Jurkat, Clone E6-1 (cell line): Measurements from ENCODE around the gene NDUFA13.

ENCODE experiments used
- DNase-seq: peaks from one replicate; pipeline ENCODE4 v3.0.0-alpha.2; 2011; ENCODE audit warnings: low read depth, low spot score
- H3K4me3 ChIP-seq: 2 replicates; pipeline ENCODE4 v1.5.1; 2011; ENCODE audit warnings: mild to moderate bottlenecking, low read length, control low read depth, moderate library complexity

The NDUFA13 gene

DNA sequence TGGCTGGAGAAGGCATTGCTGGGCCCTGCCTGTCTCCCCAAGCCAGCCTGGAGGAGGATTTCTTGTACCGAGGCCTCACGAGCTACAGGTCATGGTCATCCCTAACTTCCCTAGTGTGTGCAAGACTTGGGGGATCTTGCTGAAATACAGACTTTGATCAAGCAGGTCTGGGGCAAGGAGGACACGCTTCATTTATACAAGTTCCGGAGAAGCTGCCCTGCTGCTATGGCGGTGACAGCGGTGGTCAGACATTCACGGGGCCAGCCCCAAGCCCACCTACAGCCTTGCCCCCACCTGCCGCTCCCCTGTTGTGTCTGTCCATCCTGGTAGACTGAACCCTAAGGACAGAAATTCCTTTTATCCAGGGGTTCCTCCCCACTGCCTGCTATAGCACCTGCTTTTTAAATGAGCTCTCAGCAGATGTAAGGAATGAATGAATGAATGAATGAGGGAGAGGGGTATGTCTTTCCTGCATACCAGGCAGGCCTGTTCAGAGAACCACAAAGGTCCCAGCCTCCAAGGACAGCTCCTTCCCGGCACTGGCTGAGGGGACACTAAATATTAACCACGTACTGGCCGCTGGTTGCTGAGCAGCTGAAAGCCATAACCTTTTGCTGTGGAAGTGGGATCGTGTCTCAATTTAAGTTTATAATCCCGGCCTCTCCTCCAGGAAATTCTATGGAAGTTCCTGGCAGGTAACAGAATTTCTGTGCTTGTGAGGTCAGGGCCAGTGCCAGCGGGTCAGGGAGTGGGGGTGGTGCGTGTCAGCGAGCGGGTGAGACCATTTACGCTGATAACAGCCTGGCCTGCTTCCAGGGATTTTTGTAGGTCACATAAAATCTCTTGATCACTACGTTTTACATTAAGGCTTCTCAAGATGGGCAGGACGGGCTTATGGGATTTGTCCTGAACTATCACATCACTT lies 27.8 kb upstream of the NDUFA13 start:
- DNase-seq, result no peak
- H3K4me3 ChIP-seq, result peak overlapping the region; percentile 31

DNA sequence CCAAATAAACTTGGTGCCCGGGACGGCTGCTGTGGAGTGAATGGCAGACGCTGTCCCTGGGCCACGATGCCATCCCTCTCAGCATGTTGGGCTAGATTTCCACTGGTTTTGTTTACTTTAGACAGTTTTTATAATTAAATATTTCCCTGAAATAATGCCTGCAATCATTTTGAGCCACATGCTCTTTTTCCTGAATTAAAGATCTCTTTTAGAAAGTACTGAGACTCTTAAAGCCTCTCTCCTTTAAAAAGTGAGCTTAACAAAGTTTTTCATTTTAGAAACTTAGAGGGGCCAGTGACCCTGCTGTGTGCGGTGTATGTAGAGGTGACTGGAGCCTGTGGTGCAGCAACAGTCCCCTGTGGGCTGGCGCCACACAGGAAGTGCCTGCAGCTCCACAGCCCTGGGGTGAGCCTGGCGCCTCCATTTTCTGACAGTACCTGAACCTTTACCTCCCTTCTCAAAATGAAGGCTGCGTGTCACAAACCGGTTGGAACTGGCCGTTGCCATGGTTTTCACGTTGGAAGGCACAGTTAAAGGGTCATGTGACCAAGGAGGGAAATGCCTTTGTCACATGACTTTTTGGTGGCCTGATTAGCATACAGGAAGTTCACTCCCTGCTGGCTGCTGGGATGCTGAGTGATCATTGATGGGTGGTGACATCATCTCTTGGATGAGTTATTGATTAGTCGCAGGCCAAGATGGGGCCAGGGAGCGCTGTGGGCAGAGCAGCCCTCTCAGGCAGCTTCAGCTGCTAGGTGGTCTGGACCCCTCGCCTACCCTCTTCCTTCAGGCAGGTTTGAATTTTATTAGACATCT lies 26.9 kb upstream of the NDUFA13 start:
- peak; percentile 98 for DNase-seq
- peak overlapping the region; percentile 31 for H3K4me3 ChIP-seq

DNA sequence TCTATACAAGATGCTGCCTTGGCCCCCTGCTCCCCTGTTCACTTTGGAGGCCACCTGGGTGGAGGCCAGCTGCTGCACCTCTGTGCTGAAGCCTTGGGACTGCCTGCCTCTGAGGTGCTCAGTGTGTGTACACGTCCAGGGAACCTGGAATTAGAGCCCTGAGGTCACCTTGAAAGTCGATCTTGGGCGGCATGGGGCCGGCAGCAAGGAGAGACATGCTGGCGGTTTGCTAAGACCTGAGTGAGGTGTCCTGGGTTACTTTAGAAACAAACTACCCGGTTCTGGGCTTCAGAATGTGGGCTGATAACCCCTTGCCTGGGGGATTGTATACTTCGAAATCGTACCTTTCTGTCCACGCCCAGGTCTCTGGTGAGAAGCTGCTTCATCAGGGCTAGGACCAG lies 26.2 kb upstream of the NDUFA13 start:
- no peak overlapping the region for H3K4me3 ChIP-seq
- no peak for DNase-seq

DNA sequence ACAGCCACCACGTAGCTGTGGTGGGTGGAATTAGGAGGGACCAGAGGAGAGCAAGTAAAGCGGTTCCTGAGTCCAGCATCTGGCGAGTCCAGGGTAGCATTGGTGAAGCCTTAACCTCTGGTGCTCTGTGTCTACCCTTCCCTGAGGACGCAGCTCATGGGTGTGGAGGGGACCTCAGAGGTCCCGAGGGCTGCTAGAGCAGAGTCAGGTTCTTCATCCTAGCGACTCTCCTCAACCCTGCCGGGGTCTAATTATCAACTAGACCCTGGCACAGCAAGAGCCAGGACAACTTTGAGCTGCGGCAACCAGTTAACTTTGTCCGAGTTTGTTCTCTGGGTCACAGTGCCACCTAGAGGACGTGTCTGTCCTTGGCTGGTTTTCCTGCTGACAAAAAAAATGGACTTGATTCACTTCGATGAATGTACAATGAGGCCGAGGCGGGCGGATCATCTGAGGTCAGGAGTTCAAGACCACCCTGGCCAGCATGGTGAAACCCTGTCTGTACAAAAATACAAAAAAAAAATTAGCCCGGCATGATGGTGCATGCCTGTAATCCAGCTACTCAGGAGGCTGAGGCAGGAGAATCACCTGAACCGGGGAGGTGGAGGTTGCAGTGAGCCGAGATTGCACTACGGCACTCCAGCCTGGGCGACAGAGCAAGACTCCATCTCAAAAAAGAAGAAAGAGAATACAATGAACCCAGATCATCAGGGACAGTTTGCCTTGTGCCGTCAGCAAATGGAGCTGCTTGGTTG lies 25.6 kb upstream of the NDUFA13 start:
- no peak overlapping the region for H3K4me3 ChIP-seq

DNA sequence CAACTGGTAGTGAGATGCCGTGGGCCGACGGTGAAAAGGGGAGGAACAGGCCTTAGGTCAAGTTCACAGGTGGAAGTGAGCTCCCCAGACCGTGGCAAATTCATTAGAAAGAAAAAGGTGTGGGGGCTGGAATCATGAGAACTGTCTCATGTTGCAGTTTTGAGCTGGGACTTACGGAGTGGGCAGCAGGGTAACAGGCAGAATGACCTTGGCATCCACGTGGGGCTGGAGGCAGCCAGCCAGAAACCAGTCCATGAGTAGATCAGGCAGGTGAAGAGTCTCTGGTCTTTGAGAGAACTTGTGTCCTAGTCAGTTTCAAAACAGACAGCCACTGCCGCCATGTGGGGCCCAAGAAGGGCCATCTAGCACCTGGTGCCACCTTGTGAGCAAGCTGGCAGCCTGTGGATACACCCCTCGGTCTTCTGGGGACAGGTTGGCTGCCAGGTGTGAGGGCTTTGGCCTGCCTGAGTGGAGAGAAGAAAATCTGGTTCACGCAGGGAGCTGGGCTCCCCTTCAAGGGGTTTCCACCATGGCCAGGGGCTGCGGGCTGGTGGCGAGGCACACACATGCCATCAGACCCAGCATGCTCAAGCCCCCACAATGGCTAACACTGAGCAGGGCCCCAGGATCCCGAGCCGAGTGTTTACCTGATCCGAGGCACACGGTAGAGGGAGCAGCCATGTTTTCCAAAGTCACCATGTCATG lies 24.6 kb upstream of the NDUFA13 start:
- no peak for DNase-seq

More for the DNA sequence above, 25.6 kb upstream of the NDUFA13 start:
- DNase-seq, result peak; percentile 83

DNA sequence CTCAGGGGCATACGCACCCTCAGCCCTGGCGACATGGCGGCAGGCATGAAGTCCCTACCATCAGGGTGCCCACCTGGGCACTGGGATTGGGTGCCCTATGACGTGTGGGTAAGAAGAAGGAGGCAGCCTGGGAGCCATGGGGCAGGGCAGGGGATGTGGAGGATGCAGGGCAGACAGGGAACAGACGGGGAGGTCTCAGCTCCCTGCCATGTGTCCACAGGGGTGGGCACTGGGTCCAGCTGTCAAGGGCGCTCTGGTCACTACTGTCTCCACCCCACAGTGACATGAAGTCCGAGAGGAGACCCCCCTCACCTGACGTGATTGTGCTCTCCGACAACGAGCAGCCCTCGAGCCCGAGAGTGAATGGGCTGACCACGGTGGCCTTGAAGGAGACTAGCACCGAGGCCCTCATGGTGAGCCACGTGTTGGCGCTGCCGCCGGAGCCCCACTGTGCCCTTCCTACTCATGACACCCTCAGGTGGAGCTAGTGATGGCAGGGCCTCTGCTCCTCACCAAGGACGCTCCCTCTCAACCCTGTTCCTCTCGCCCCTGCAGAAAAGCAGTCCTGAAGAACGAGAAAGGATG lies 23.9 kb upstream of the NDUFA13 start:
- H3K4me3 ChIP-seq, result no peak overlapping the region
- no peak for DNase-seq

More for the DNA sequence above, 24.6 kb upstream of the NDUFA13 start:
- no peak overlapping the region for H3K4me3 ChIP-seq

DNA sequence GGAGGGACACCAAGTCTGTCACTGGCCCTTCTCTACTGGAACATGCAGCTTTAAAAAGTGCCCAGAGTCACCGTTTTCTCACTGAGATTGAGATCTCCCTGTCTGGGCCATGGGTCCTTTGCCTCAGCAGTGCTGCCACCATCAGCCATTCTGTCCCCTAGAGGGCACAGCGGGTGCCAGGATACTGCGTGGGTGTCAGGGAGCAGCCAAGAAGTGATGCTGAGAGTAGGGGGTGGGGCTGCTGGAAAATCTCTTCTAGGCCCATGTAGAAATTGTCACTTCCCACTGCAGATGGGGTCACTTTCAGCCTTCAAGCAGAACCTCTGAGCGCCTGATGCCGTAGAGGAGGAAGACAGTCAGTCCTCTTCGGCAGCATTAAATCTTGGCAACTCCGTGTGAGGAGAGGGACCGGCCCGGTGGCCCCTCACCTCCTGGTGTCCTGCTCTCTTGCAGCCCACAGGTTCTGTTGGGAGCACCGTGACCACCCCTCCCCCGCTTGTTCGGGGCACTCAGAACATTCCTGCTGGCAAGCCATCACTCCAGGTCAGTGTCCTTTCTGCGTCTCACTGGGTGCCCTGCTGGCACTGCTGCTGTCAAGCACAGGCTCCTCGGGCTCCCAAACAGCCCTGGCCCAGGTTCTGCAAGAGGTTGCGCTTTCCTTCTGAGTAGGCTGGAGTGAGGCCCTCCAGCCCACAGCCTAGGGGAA lies 22.0 kb upstream of the NDUFA13 start:
- no peak overlapping the region for H3K4me3 ChIP-seq
- no peak for DNase-seq

DNA sequence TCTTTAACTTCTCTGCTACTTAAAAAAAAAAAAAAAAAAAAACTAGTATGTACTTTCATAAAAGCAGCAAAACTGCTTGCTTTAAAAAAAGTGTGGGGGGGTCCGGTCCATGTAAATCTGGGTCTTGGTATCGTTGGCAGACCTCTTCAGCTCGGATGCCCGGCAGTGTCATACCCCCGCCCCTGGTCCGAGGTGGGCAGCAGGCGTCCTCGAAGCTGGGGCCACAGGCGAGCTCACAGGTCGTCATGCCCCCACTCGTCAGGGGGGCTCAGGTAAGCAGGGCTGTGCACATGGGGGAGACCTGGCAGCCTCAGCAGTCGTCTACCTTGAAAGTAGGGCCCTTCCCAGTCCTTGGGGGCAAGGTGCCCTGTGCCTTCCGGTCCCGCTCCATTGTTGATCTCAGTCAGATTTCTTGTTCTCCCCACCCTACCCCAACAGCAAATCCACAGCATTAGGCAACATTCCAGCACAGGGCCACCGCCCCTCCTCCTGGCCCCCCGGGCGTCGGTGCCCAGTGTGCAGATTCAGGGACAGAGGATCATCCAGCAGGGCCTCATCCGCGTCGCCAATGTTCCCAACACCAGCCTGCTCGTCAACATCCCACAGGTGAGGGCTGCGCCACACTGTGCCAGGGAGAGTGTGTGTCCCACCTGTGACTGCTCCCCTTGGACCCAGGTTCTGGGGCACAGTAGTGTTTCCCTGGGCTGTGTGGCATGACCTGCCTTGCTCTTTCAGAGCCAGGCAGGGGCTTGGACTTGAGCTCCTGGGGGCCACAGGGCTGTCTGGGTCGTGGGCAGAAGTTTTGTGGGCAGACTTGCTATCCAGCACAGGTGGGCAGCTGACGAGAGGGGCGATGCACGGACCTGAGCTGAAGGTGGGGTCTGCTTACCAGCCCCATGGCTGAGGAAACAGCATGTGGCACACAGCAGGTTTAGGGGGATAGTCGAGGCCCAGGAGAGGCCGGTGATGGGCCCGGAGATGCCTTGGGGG lies 20.1 kb upstream of the NDUFA13 start:
- DNase-seq, result no peak
- H3K4me3 ChIP-seq, result no peak overlapping the region

DNA sequence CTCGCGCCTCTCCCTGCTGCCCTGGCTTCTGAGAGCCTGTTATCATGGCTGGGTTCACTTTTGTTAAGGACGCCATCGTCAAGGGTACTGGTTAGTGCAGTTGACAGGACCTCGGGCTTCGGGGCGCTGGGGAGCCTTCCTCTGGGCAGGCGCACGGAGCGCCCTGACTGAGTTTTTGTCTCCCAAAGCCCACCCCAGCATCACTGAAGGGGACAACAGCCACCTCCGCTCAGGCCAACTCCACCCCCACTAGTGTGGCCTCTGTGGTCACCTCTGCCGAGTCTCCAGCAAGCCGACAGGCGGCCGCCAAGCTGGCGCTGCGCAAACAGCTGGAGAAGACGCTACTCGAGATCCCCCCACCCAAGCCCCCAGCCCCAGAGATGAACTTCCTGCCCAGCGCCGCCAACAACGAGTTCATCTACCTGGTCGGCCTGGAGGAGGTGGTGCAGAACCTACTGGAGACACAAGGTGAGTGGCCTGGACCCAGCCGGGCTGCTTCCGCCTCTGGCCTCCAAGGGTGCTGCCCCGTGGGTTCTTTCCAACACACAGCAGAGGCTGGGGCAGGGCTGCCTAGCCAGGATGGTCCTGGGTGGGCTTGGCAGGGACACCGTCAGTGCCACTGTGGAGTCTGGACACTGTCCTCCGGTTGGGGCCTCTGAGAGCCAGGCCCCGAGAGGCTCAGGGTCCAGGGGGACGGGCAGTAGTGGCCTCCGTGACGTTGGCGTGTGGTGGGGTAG lies 17.6 kb upstream of the NDUFA13 start:
- DNase-seq, result no peak
- no peak overlapping the region for H3K4me3 ChIP-seq

DNA sequence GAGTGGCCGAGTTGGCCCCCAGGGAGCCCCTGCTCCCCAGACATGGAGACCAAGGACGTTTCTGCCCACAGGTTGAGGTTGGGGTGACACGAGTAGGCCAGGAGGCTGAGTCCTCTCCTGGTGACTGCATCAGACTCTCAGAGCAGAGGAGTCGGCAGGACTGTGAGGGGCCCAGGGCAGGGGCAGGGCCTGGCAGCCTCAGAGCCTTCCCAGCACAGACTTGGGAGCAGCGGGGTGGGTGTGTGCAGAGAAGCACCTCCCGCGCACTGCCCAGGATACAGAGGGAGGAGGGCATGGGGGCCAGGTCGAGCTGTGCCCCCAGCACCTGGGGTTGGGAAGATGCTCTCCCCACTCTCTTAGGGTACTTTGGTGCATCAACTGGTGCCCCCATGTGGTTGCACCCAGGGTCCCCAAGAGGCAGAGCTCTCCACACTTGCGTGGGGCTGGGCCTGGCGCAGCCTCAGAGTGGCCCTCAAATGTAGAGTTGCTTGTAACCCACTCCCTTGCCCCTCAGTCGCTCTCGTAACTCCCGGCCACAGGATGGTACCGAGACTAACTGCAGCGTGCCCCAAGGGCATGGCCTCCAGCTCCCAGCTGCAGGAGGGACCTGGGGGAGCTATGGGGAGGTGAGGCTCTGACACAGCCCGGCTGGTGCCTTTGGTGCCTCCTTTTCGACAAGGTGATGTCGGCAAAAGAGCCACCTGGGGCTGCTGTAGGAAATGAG lies 16.6 kb upstream of the NDUFA13 start:
- no peak overlapping the region for H3K4me3 ChIP-seq
- no peak for DNase-seq

DNA sequence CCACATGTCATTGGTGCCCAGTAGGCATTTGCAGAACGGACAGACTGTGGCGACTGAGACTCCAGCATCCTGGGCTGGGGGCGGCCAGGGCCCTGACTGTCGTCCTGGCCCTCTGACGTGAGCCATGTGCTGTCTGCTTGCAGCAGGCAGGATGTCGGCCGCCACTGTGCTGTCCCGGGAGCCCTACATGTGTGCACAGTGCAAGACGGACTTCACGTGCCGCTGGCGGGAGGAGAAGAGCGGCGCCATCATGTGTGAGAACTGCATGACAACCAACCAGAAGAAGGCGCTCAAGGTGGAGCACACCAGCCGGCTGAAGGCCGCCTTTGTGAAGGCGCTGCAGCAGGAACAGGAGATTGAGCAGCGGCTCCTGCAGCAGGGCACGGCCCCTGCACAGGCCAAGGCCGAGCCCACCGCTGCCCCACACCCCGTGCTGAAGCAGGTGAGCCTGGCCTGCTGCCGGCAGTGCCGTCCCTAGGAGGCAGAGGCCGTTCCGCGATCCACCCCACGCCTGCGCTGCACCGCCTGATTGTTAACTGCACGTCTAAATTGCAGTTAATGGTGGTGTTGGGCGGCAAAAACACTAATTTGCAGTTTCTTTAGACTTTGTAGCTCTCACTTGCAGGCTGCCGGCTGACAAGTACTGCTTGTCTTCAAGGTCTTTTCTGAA lies 14.9 kb upstream of the NDUFA13 start:
- DNase-seq, result no peak
- H3K4me3 ChIP-seq, result no peak overlapping the region

DNA sequence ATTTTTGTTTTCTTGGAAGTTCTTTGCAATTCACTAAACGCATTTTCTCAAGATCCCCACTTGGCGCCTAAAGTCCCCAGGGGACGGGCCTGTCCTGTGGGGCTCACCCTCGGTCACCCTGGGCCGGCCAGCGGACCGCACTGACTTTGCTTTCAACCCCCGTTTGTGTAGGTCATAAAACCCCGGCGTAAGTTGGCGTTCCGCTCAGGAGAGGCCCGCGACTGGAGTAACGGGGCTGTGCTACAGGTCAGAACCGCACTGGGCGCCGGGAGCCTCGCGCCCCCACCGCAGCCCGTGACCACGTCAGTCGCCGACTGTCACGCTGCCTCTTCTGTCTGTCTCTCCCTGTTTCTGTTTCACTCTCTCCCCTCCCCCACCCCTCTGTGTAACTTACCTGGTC lies 14.2 kb upstream of the NDUFA13 start:
- DNase-seq, result no peak
- H3K4me3 ChIP-seq, result no peak overlapping the region

DNA sequence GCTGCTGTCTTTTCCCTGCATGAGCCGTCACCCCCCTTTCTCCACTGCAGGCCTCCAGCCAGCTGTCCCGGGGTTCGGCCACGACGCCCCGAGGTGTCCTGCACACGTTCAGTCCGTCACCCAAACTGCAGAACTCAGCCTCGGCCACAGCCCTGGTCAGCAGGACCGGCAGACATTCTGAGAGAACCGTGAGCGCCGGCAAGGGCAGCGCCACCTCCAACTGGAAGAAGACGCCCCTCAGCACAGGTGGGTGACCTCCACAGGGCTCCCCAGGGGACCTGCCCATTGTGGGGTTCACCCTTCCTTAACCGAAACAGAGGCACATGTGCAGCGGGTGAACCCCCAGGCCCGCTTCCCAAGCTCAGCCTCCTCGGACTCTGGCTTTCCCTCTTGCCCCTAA lies 13.7 kb upstream of the NDUFA13 start:
- no peak overlapping the region for H3K4me3 ChIP-seq
- DNase-seq, result no peak

DNA sequence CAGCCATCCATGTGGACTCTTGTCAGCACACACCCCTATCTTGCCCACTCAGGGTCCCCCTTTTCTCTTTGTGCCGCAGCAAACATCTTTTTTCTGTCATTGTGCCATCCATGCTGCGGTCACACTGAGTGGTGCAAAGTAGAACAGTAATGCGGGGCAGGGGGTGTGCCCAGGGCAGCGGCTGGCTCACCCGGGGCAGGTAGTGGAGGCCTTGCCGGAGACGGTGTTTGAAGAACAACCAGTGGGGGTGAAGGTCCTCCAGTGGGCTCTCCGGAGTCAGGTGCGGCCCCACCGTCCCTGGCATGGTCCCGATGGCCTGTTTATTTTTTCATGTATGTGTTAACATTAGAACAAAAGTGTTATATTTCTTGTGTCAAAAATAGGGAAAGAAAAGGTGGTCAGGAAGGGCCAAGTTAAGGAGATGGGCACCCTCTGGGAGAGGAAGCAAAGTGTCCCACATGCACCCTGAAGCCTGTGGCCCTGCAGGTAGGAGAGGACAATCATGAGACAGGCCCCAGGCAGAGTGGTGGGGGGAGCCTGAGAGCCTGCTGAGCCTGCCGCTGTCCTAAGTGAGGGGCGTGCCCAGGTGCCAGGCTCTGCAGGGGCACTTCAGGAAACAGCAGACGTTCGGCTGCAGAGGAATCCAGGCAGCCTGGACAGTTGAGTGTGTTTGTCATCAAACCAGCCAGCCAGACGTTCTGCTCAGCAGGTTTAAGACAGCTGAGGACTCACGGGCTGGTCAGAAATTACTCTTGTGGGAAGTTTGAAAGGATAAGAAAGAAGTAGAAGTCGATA lies 13.0 kb upstream of the NDUFA13 start:
- no peak overlapping the region for H3K4me3 ChIP-seq
- DNase-seq, result no peak
